ENCODE data around the gene SLC34A1. TPM values are rescaled to one million over a fixed set of nuclear protein-coding genes. Genes with fewer than 3 reads are reported as not detected.
A peak's percentile ranks its signal among the peaks of the same experiment; 100 is the strongest.

SLC34A1 gene
- polyA plus RNA-seq, 3 donors = not detected

GRCh38 chr5:177376107-177376506, 8.1 kb upstream of the SLC34A1 start:
- intact Hi-C loops (cut with micrococcal nuclease) = loop anchor here in 1 of 2 donors (10.0 kb wide), 1 partner anchor 689 kb away; no protein-coding TSS in a partner anchor
- no peak overlapping the region for H3K4me2 ChIP-seq (replicated peaks; ENCODE audit: extremely low read depth, low read length, poor library complexity, severe bottlenecking)
- H3K4me1 Mint-ChIP-seq = peaks cover 28% of the 10 kb centered on the region
- no peaks in the 10 kb centered on the region for H3K9me3 ChIP-seq (replicated peaks in 1 of 2; ENCODE audit: control insufficient read depth in 1 of 2, insufficient read depth in 1 of 2, low read length in 2 of 2)
- peaks cover 25 to 35% of the 10 kb centered on the region in 2 donors for H3K36me3 Mint-ChIP-seq
- H3K27me3 Mint-ChIP-seq (ENCODE audit: low read depth in 3 of 3) = peaks cover under 1 to 17% (median 7%) of the 10 kb centered on the region in 3 donors
- H3K27ac ChIP-seq (ENCODE audit: low read depth in 1 of 2, low read length in 2 of 2) = no peak overlapping the region
- H3K79me2 ChIP-seq (ENCODE audit: insufficient read depth, low read length) = no peaks in the 10 kb centered on the region
- H3K4me3 ChIP-seq (replicated peaks in 1 of 3; ENCODE audit: low read depth in 2 of 3, low read length in 3 of 3) = no peak overlapping the region
- H3K4me1 ChIP-seq (ENCODE audit: control insufficient read depth in 1 of 2, insufficient read depth in 2 of 2, low read length in 2 of 2) = peaks cover 17 to 19% of the 10 kb centered on the region in 2 donors
- peaks cover 0 to 5% (median 0%) of the 10 kb centered on the region in 7 donors for H3K9me3 Mint-ChIP-seq
- H3K36me3 ChIP-seq (replicated peaks in 1 of 2; ENCODE audit: control insufficient read depth in 1 of 2, insufficient read depth in 2 of 2, low read length in 2 of 2) = peaks cover 28 to 31% of the 10 kb centered on the region in 2 donors
- no peak for TF ChIP-seq CTCF (IDR thresholded peaks at IDR 0.05)
- H3K9ac ChIP-seq (ENCODE audit: insufficient read depth, low read length, poor library complexity, severe bottlenecking) = no peak overlapping the region
- DNase-seq = no peak
- H3K4me3 Mint-ChIP-seq = no peak overlapping the region
- WGBS (ENCODE audit: insufficient coverage) = 100% methylated on average over 4 of the region's 11 CpGs
- peaks cover 30% of the 10 kb centered on the region for H4K20me1 ChIP-seq (ENCODE audit: insufficient read depth, low read length)
- no peaks in the 10 kb centered on the region for H3K27me3 ChIP-seq (ENCODE audit: control insufficient read depth in 2 of 2, insufficient read depth in 2 of 2, low read length in 2 of 2)
- no peak overlapping the region for H3K27ac Mint-ChIP-seq
- H2AFZ ChIP-seq (ENCODE audit: insufficient read depth, low read depth, low read length, poor library complexity, severe bottlenecking) = no peak overlapping the region

GRCh38 chr5:177377851-177378776, 6.1 kb upstream of the SLC34A1 start:
- Histone ChIP-seq H3K9me3 (replicated peaks in 1 of 2; ENCODE audit: control insufficient read depth in 1 of 2, insufficient read depth in 1 of 2, low read length in 2 of 2) (no peaks in the 10 kb centered on the region), H3K4me1 (ENCODE audit: control insufficient read depth in 1 of 2, insufficient read depth in 2 of 2, low read length in 2 of 2) (peaks cover 3% of the 10 kb centered on the region in 2 donors), H3K4me2 (replicated peaks; ENCODE audit: extremely low read depth, low read length, poor library complexity, severe bottlenecking) (no peak overlapping the region), H3K36me3 (replicated peaks in 1 of 2; ENCODE audit: control insufficient read depth in 1 of 2, insufficient read depth in 2 of 2, low read length in 2 of 2) (peaks cover 9 to 12% of the 10 kb centered on the region in 2 donors), H3K4me3 (replicated peaks in 1 of 3; ENCODE audit: low read depth in 2 of 3, low read length in 3 of 3) (no peak overlapping the region), H3K27ac (ENCODE audit: low read depth in 1 of 2, low read length in 2 of 2) (no peak overlapping the region), H3K79me2 (ENCODE audit: insufficient read depth, low read length) (no peaks in the 10 kb centered on the region), H4K20me1 (ENCODE audit: insufficient read depth, low read length) (peaks cover 10% of the 10 kb centered on the region), H3K27me3 (ENCODE audit: control insufficient read depth in 2 of 2, insufficient read depth in 2 of 2, low read length in 2 of 2) (no peaks in the 10 kb centered on the region), H3K9ac (ENCODE audit: insufficient read depth, low read length, poor library complexity, severe bottlenecking) (no peak overlapping the region), H2AFZ (ENCODE audit: insufficient read depth, low read depth, low read length, poor library complexity, severe bottlenecking) (no peak overlapping the region)
- Mint-ChIP-seq H3K4me1 (peaks cover 14% of the 10 kb centered on the region), H3K36me3 (peaks cover 10 to 15% of the 10 kb centered on the region in 2 donors), H3K4me3 (no peak overlapping the region), H3K9me3 (peaks cover 0 to 2% (median 0%) of the 10 kb centered on the region in 7 donors), H3K27me3 (ENCODE audit: low read depth in 3 of 3) (peaks cover 9 to 29% (median 14%) of the 10 kb centered on the region in 3 donors), H3K27ac (peak overlapping the region in 1 of 7 donors; percentile 45)
- TF ChIP-seq CTCF (IDR thresholded peaks at IDR 0.05) = no peak
- intact Hi-C loops (cut with micrococcal nuclease) = loop anchor here in 1 of 2 donors (10.0 kb wide), 1 partner anchor 687 kb away; no protein-coding TSS in a partner anchor
- 81% methylated on average over 8 of the region's 8 CpGs for WGBS (ENCODE audit: insufficient coverage)
- no peak for DNase-seq

All from CD14-positive monocyte (primary cell).